Adrenal gland (tissue), 19 donors: ENCODE measurements around the gene ACOT13. TPM values are rescaled to one million over a fixed set of nuclear protein-coding genes. Genes with fewer than 3 reads are reported as not detected.

Experiments
- DNase-seq, 7 donors: peaks; one replicate each; pipeline ENCODE4 v3.0.0-alpha.2; 2019 to 2020
- H3K27ac ChIP-seq, 5 donors: fragments of 200-600 bp; sonication (generic) in 4 of 5; 1 replicate in 3 of 5; 2 replicates in 2 of 5; pipeline versions ENCODE4 v1.5.1 to v1.8.0; 2016 to 2020; ENCODE audit warnings: mild to moderate bottlenecking in 1 of 5
- H3K27me3 ChIP-seq: fragments of 200-600 bp; 2 replicates; pipeline ENCODE4 v1.8.0; 2021
- H3K36me3 ChIP-seq, 2 donors: fragments of 200-600 bp; replicated peaks in 1 of 2; 1 replicate in 1 of 2; 2 replicates in 1 of 2; pipeline versions ENCODE4 v1.5.1 to v1.8.0; 2018 to 2022
- H3K4me1 ChIP-seq, 2 donors: fragments of 200-600 bp; replicated peaks in 1 of 2; 1 replicate in 1 of 2; 2 replicates in 1 of 2; pipeline versions ENCODE4 v1.5.1 to v1.8.0; 2018 to 2021
- H3K4me3 ChIP-seq, 4 donors: fragments of 200-600 bp; sonication (generic) in 3 of 4; one replicate each; pipeline ENCODE4 v1.5.1; 2016 to 2018
- H3K9me3 ChIP-seq, 3 donors: fragments of 200-600 bp; sonication (generic) in 1 of 3; replicated peaks in 1 of 3; 1 replicate in 2 of 3; 2 replicates in 1 of 3; pipeline versions ENCODE4 v1.5.1 to v1.8.0; 2016 to 2021
- POLR2A ChIP-seq, 2 donors: fragments of 450-650 bp; IDR thresholded peaks; one replicate each; pipeline ENCODE4 v1.6.1; 2017; ENCODE audit warnings: antibody characterized with exemption in 2 of 2, mild to moderate bottlenecking in 2 of 2, moderate library complexity in 1 of 2
- WGBS, 4 donors: extraction: QIAGEN DNeasy Blood & Tissue Kit in 2 of 4; methylation state at CpG; one replicate each; pipeline versions ENCODE4 v1.1.5 to v1.1.7; 2013 to 2017; 5-methylcytosine and 5-hydroxymethylcytosine counted together
- intact Hi-C, 2 donors: fragments of 100-400 bp; cut with DNase I; formaldehyde crosslinking; loops; one replicate each; pipeline versions ENCODE4 v1.14.1 to v1.15.0; 2022 to 2023
- long read RNA-seq, 10 donors: library from polyadenylated mRNA in 3 of 10; unstranded in 2 of 10; stranded (forward) in 1 of 10; transcript quantifications; one replicate each; pipeline ENCODE4 v2.0.0 and lab custom pipeline, GENCODE V29; 2021 to 2026
- polyA plus RNA-seq, 3 donors: library from polyadenylated mRNA; stranded (reverse); fragments of 200-250 nt in 2 of 3; fragments of 350-450 nt in 1 of 3; fragmentation: Illumina TruSeq in 1 of 3; extraction: RNeasy Lipid Tissue Mini Kit (QIAGEN cat#74804) in 1 of 3; gene quantifications; one replicate each; pipeline ENCODE4 v1.2.3, GENCODE V29; 2013 to 2014
- total RNA-seq, 9 donors: library from RNA; depleted of rRNA in 4 of 9; stranded (reverse); fragments of >200 nt in 4 of 9; fragments of 120-200 nt in 1 of 9; fragmentation: NEBNext Ultra II Directional in 1 of 9; extraction: Animal tissue kit (Norgen Biotek cat#: 25700) in 1 of 9; gene quantifications; one replicate each; pipeline versions ENCODE4 v1.1.0 to v1.2.4, GENCODE V29; 2013 to 2023
- TF ChIP-seq, protein P1 (sequence below), 6 experiments: fragments of 450-650 bp in 4 of 6; fragments of 200-600 bp in 2 of 6; sonication (generic) in 1 of 6; IDR thresholded peaks; 1 replicate in 5 of 6; 2 replicates in 1 of 6; pipeline versions ENCODE4 v1.5.1 to v1.8.0; 2016 to 2021; ENCODE audit warnings: antibody characterized with exemption in 6 of 6, mild to moderate bottlenecking in 2 of 6, moderate library complexity in 1 of 6
- donor health status: healthy with polysubstance abuse.
- donor health status: Bipolar disorder and iron deficiency.
- donor health status: DM: yes; HTN: yes; CAD: no.
- donor health status: DM: no; HTN: no; CAD: no.
- donor health status: DM: no; HTN: no; CAD: no.
- donor health status: DM: yes; HTN: yes; CAD: no.

ACOT13 gene
- total RNA-seq (10 to 100 TPM in 6 of 9 donors, 1 to 10 TPM in 3; 6.9 to 33.9 (median 19.6) TPM), polyA plus RNA-seq (100 to 1,000 TPM in 1 of 3 donors, 10 to 100 TPM in 2; 64.5 to 104 (median 76.6) TPM)
- long read RNA-seq, donor 1, full-length matches to known transcripts, result 65 of 87 reads
- long read RNA-seq, donor 1, partial matches to known transcripts, result 22 of 87 reads
- long read RNA-seq, donor 1, other reads (novel, unspliced or antisense), result 0 of 87 reads
- long read RNA-seq, donor 2, full-length matches to known transcripts, result 21 of 40 reads
- long read RNA-seq, donor 2, partial matches to known transcripts, result 19 of 40 reads
- long read RNA-seq, donor 2, other reads (novel, unspliced or antisense), result 0 of 40 reads
- long read RNA-seq, donor 3, full-length matches to known transcripts, result 31 of 53 reads
- long read RNA-seq, donor 3, partial matches to known transcripts, result 22 of 53 reads
- long read RNA-seq, donor 3, other reads (novel, unspliced or antisense), result 0 of 53 reads
- long read RNA-seq, donor 4, full-length matches to known transcripts, result 33 of 37 reads
- long read RNA-seq, donor 4, partial matches to known transcripts, result 2 of 37 reads
- long read RNA-seq, donor 4, other reads (novel, unspliced or antisense), result 2 of 37 reads
- long read RNA-seq, donor 5, full-length matches to known transcripts, result 45 of 54 reads
- long read RNA-seq, donor 5, partial matches to known transcripts, result 8 of 54 reads
- long read RNA-seq, donor 5, other reads (novel, unspliced or antisense), result 1 of 54 reads
- long read RNA-seq, donor 6, full-length matches to known transcripts, result 16 of 19 reads
- long read RNA-seq, donor 6, partial matches to known transcripts, result 0 of 19 reads
- long read RNA-seq, donor 6, other reads (novel, unspliced or antisense), result 3 of 19 reads
- long read RNA-seq, donor 7, full-length matches to known transcripts, result 27 of 40 reads
- long read RNA-seq, donor 7, partial matches to known transcripts, result 13 of 40 reads
- long read RNA-seq, donor 7, other reads (novel, unspliced or antisense), result 0 of 40 reads
- long read RNA-seq, donor 8, full-length matches to known transcripts, result 33 of 40 reads
- long read RNA-seq, donor 8, partial matches to known transcripts, result 7 of 40 reads
- long read RNA-seq, donor 8, other reads (novel, unspliced or antisense), result 0 of 40 reads
- long read RNA-seq, donor 9, full-length matches to known transcripts, result 22 of 38 reads
- long read RNA-seq, donor 9, partial matches to known transcripts, result 16 of 38 reads
- long read RNA-seq, donor 9, other reads (novel, unspliced or antisense), result 0 of 38 reads
- long read RNA-seq, donor 10, full-length matches to known transcripts, result 9 of 84 reads
- long read RNA-seq, donor 10, partial matches to known transcripts, result 8 of 84 reads
- long read RNA-seq, donor 10, other reads (novel, unspliced or antisense), result 67 of 84 reads

DNA sequence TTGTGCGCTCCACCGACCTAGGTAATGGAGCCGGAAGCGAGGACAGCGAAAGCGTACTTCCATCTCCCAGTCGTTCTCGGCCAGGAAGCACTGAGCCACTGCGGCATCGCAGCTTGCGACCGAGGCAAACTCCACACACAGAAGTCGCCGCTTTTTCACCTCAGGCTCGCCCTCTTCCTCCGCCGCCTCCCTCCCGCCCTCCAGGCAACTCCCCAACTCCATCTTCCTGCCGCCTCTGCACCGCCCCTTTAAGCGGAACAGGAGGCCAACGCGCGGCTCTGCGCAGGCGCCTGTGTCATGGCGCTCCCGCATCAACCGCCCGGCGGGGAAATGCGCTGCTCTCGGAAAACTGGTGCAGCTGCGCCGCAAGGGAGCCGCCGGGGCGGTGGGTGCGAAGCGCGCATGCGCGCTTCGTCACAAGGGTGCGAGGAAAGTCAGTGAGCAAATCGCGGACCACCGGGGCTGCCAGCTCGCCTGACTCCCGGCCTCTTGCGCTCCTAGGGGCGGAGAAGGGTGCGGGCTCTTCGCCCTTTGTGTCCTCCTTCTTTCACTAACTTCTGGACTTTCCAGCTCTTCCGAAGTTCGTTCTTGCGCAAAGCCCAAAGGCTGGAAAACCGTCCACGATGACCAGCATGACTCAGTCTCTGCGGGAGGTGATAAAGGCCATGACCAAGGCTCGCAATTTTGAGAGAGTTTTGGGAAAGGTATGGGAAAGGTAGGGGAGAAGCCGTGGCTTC lies at the start of gene ACOT13, which contains the start of gene TDP2:
Gene ACOT13, plus strand, starts transcription at position 437 of the 737 bp plus-strand sequence. Its CDS starts 187 bp downstream, at position 624.
Gene TDP2, minus strand, starts transcription at position 259 of the 737 bp plus-strand sequence. Its CDS starts 37 bp downstream, at position 222.
- Histone ChIP-seq H3K27ac (peak within 1 kb of the TSS; percentile 79 to 96 (median 91)), H3K4me3 (peak within 1 kb of the TSS; percentile 76 to 90 (median 87)), H3K9me3 (peaks cover 0 to 8% (median 0%) of the 10 kb centered on the region in 3 donors), H3K4me1 (peaks cover 0 to 29% of the 10 kb centered on the region in 2 donors), H3K36me3 (peaks cover 0 to 20% of the 10 kb centered on the region in 2 donors), H3K27me3 (no peaks in the 10 kb centered on the region)
- peak; percentile 94 to 97 (median 96) for DNase-seq
- intact Hi-C loops, result no loop called here
- peak; percentile 50 to 84 for TF ChIP-seq POLR2A (IDR thresholded peaks at IDR 0.05)
- TF ChIP-seq, protein P1, sequence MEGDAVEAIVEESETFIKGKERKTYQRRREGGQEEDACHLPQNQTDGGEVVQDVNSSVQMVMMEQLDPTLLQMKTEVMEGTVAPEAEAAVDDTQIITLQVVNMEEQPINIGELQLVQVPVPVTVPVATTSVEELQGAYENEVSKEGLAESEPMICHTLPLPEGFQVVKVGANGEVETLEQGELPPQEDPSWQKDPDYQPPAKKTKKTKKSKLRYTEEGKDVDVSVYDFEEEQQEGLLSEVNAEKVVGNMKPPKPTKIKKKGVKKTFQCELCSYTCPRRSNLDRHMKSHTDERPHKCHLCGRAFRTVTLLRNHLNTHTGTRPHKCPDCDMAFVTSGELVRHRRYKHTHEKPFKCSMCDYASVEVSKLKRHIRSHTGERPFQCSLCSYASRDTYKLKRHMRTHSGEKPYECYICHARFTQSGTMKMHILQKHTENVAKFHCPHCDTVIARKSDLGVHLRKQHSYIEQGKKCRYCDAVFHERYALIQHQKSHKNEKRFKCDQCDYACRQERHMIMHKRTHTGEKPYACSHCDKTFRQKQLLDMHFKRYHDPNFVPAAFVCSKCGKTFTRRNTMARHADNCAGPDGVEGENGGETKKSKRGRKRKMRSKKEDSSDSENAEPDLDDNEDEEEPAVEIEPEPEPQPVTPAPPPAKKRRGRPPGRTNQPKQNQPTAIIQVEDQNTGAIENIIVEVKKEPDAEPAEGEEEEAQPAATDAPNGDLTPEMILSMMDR (IDR thresholded peaks at IDR 0.05), result peak; percentile 9 to 69 (median 48)
- 0 to 1% (median 0%) methylated on average over 36 to 62 of the region's 62 CpGs for WGBS, 4 donors

DNA sequence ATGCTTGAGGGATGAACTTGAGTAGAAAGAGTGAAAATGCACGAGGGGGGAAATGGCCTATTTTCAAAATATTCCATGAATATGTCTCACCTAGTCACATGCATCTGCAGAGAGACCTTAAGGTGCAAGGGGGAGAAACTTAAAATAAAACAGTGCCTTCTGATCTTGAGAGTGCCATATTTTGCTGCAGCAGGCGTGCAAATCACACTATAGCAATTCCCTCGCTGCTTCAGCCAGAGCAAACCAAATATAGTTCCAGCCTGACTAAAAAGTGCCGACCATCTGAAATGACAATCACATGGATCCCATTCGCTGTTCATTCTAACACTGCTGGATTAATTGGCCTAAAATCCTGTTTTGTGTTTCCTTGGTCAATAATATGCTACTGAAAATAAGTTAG lies 47.2 kb upstream of the ACOT13 start:
- Histone ChIP-seq H3K9me3 (no peaks in the 10 kb centered on the region), H3K36me3 (no peaks in the 10 kb centered on the region), H3K4me3 (no peak overlapping the region), H3K27ac (no peak overlapping the region), H3K27me3 (no peaks in the 10 kb centered on the region), H3K4me1 (no peaks in the 10 kb centered on the region)
- WGBS, 4 donors, result 86 to 91% (median 89%) methylated on average over 5 of the region's 5 CpGs
- DNase-seq, result no peak
- intact Hi-C loops, result no loop called here
- TF ChIP-seq POLR2A (IDR thresholded peaks at IDR 0.05), result no peak
- TF ChIP-seq, protein P1 (IDR thresholded peaks at IDR 0.05), result no peak

DNA sequence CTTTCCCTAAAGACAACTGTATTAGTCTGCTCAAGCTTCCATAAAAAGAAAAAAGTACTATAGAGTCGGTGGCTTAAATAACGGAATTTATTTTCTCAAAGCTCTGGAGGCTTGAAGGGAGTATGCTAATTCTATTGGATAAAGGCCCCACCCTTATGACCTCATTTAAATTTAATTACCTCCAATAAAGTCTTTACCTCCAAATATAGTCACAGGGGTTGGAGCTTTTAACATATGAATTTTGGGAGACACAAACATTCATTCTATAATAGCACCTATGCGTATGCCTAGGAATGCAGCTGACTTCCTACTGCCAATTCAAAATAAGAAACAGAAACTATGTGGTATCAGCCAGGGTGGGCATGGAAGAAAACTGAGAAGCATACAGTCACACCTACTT lies 46.2 kb upstream of the ACOT13 start:
- no peaks in the 10 kb centered on the region for H3K36me3 ChIP-seq
- no peak for DNase-seq
- H3K27me3 ChIP-seq, result no peaks in the 10 kb centered on the region
- H3K27ac ChIP-seq, result no peak overlapping the region
- 87 to 93% (median 89%) methylated on average over 3 of the region's 3 CpGs for WGBS, 4 donors
- H3K4me1 ChIP-seq, result no peaks in the 10 kb centered on the region
- no peak overlapping the region for H3K4me3 ChIP-seq
- no peak for TF ChIP-seq POLR2A (IDR thresholded peaks at IDR 0.05)
- H3K9me3 ChIP-seq, result no peaks in the 10 kb centered on the region
- intact Hi-C loops, result no loop called here
